IMR-90 (cell line): Measurements from ENCODE around the gene GIMAP4. TPM values are rescaled to one million over a fixed set of nuclear protein-coding genes. Genes with fewer than 3 reads are reported as not detected.

Source experiments
- ATAC-seq: fragments of 200-7000 bp; cut with Tn5 transposase; 2 replicates; pipeline ENCODE4 v1.9.1; 2020; ENCODE audit warnings: low read depth, mild to moderate bottlenecking, moderate library complexity
- BruUV-seq: library from RNA; stranded (reverse); fragments of 400-500 nt; replicated peaks from 2 replicates; lab custom pipeline; 2021; lab: Mats Ljungman, UMichigan
- CTCF ChIA-PET: fragments of 300-600 bp; formaldehyde crosslinking; extraction: SDS; loops from one replicate; lab custom pipeline; 2021; ENCODE audit warnings: antibody characterized with exemption; lab: Yijun Ruan, JAX
- POLR2A ChIA-PET: fragments of 300-600 bp; sonication (Branson Sonifier 250); formaldehyde crosslinking; loops from one replicate; lab custom pipeline; 2022; ENCODE audit warnings: antibody characterized with exemption; ENCODE audit not compliant: unreplicated experiment; lab: Charles Lee
- DNase-seq: peaks from one replicate; pipeline ENCODE4 v3.0.0; 2013
- H2AFZ ChIP-seq: replicated peaks from 2 replicates; pipeline ENCODE3; 2013; ENCODE audit warnings: low read length, mild to moderate bottlenecking; ENCODE audit not compliant: poor library complexity
- H2AK5ac ChIP-seq: 2 replicates; pipeline ENCODE4 v1.6.1; 2013; ENCODE audit warnings: low read depth, low read length, inconsistent platforms
- H2AK9ac ChIP-seq: replicated peaks from 2 replicates; pipeline ENCODE3; 2013; ENCODE audit warnings: mild to moderate bottlenecking, low read depth, low read length, moderate library complexity; ENCODE audit not compliant: poor library complexity
- H2BK120ac ChIP-seq: 2 replicates; pipeline ENCODE4 v1.6.1; 2013; ENCODE audit warnings: low read depth, low read length, inconsistent platforms
- H2BK15ac ChIP-seq: 3 replicates; pipeline ENCODE4 v1.6.1; 2013; ENCODE audit warnings: low read depth, low read length, inconsistent platforms
- H2BK20ac ChIP-seq: 2 replicates; pipeline ENCODE4 v1.6.1; 2013; ENCODE audit warnings: low read depth, mild to moderate bottlenecking, inconsistent platforms, low read length, moderate library complexity
- H2BK5ac ChIP-seq: 2 replicates; pipeline ENCODE4 v1.6.1; 2013; ENCODE audit warnings: mild to moderate bottlenecking, low read depth, low read length, inconsistent platforms; ENCODE audit not compliant: poor library complexity, severe bottlenecking
- H3K14ac ChIP-seq: replicated peaks from 2 replicates; pipeline ENCODE4 v1.6.1; 2013; ENCODE audit warnings: low read depth, low read length, inconsistent platforms
- H3K18ac ChIP-seq: 2 replicates; pipeline ENCODE4 v1.6.1; 2013; ENCODE audit warnings: low read depth, low read length, control low read depth
- H3K23ac ChIP-seq: 2 replicates; pipeline ENCODE4 v1.6.1; 2013; ENCODE audit warnings: low read depth, low read length, inconsistent platforms
- H3K27ac ChIP-seq: 2 replicates; pipeline ENCODE4 v1.5.1; 2013; ENCODE audit warnings: mild to moderate bottlenecking, control low read depth, low read length; ENCODE audit not compliant: insufficient read depth
- H3K27me3 ChIP-seq: 2 replicates; pipeline ENCODE4 v1.6.1; 2013; ENCODE audit warnings: low read length; ENCODE audit not compliant: control insufficient read depth, insufficient read depth
- H3K36me3 ChIP-seq: 2 replicates; pipeline ENCODE4 v1.6.1; 2013; ENCODE audit warnings: low read length, mixed read lengths; ENCODE audit not compliant: control insufficient read depth, insufficient read depth
- H3K4ac ChIP-seq: 2 replicates; pipeline ENCODE4 v1.6.1; 2013; ENCODE audit warnings: low read depth, low read length, inconsistent platforms
- H3K4me1 ChIP-seq: 2 replicates; pipeline ENCODE4 v1.6.1; 2013; ENCODE audit warnings: low read length, mixed read lengths; ENCODE audit not compliant: control insufficient read depth, insufficient read depth
- H3K4me2 ChIP-seq: 2 replicates; pipeline ENCODE4 v1.6.1; 2013; ENCODE audit warnings: low read depth, mild to moderate bottlenecking, control low read depth, low read length, moderate library complexity
- H3K4me3 ChIP-seq: 2 replicates; pipeline ENCODE4 v1.5.1; 2013; ENCODE audit warnings: low read depth, mild to moderate bottlenecking, control low read depth, low read length, moderate library complexity; ENCODE audit not compliant: insufficient read depth
- H3K56ac ChIP-seq: 2 replicates; pipeline ENCODE4 v1.6.1; 2013; ENCODE audit warnings: low read length, inconsistent platforms; ENCODE audit not compliant: insufficient read depth; ENCODE audit errors: extremely low read depth
- H3K79me1 ChIP-seq, 2 experiments: 2 replicates each; pipeline ENCODE4 v1.6.1; 2013; ENCODE audit warnings: low read length in 2 of 2, inconsistent platforms in 1 of 2, low read depth in 1 of 2
- H3K9ac ChIP-seq: 2 replicates; pipeline ENCODE4 v1.6.1; 2013; ENCODE audit warnings: low read depth, low read length, control low read depth
- H3K9me1 ChIP-seq: 2 replicates; pipeline ENCODE4 v1.6.1; 2013; ENCODE audit warnings: low read length, inconsistent platforms; ENCODE audit not compliant: insufficient read depth
- H3K9me3 ChIP-seq: 2 replicates; pipeline ENCODE4 v1.6.1; 2013; ENCODE audit warnings: low read length; ENCODE audit not compliant: control insufficient read depth, insufficient read depth
- H4K20me1 ChIP-seq: 2 replicates; pipeline ENCODE4 v1.6.1; 2013; ENCODE audit warnings: low read length, inconsistent platforms; ENCODE audit not compliant: insufficient read depth
- H4K5ac ChIP-seq: 2 replicates; pipeline ENCODE4 v1.6.1; 2013; ENCODE audit warnings: mild to moderate bottlenecking, low read depth, low read length, control low read depth
- H4K8ac ChIP-seq, 2 experiments: 2 replicates each; pipeline ENCODE4 v1.6.1; 2013; ENCODE audit warnings: low read depth in 2 of 2, low read length in 2 of 2, control low read depth in 1 of 2, inconsistent platforms in 1 of 2
- H4K91ac ChIP-seq: 2 replicates; pipeline ENCODE4 v1.6.1; 2013; ENCODE audit warnings: low read depth, low read length, inconsistent platforms; ENCODE audit not compliant: insufficient read depth
- BHLHE40 ChIP-seq: fragments of 150-350 bp; IDR thresholded peaks from 2 replicates; pipeline ENCODE4 v1.6.1; 2016; ENCODE audit warnings: mild to moderate bottlenecking, low read depth, low read length
- CHD1 ChIP-seq: IDR thresholded peaks from 2 replicates; pipeline ENCODE4 v1.6.1; 2012; ENCODE audit warnings: low read depth, low read length, improper control_type of control experiment
- CTCF ChIP-seq: conservative IDR thresholded peaks from 2 replicates; pipeline ENCODE4 v1.5.1; 2012; ENCODE audit warnings: mild to moderate bottlenecking, low read depth, low read length, improper control_type of control experiment
- FOS ChIP-seq: fragments of 150-350 bp; IDR thresholded peaks from 2 replicates; pipeline ENCODE4 v1.6.1; 2016; ENCODE audit warnings: low read depth, low read length
- MAFK ChIP-seq: IDR thresholded peaks from 2 replicates; pipeline ENCODE4 v1.6.1; 2012; ENCODE audit warnings: low read depth, low read length, improper control_type of control experiment
- MAZ ChIP-seq: IDR thresholded peaks from 2 replicates; pipeline ENCODE4 v1.6.1; 2012; ENCODE audit warnings: low read depth, mild to moderate bottlenecking, low read length, improper control_type of control experiment, moderate library complexity, borderline replicate concordance
- MXI1 ChIP-seq: IDR thresholded peaks from 2 replicates; pipeline ENCODE4 v1.6.1; 2012; ENCODE audit warnings: low read depth, mild to moderate bottlenecking, low read length, moderate library complexity, borderline replicate concordance
- dilution Hi-C: fragments of 300-500 bp; cut with HindIII; formaldehyde crosslinking; loops from one replicate; pipeline ENCODE4 v1.14.3; 2018; ENCODE audit warnings: low sequenced_read_pairs; ENCODE audit not compliant: unreplicated experiment
- in situ Hi-C: fragments of 300-500 bp; cut with MboI; formaldehyde crosslinking; loops from 3 replicates; pipeline ENCODE4 v1.14.3; 2019; ENCODE audit warnings: low sequenced_read_pairs, inconsistent platforms, mixed read lengths
- intact Hi-C: fragments of 100-400 bp; cut with micrococcal nuclease; formaldehyde crosslinking; loops from 2 replicates; pipeline ENCODE4 v1.10.0; 2022
- polyA plus RNA-seq, 3 experiments: library from polyadenylated mRNA; depleted of rRNA; stranded (reverse); fragments of >200 nt; gene quantifications; 2 replicates each; pipeline ENCODE4 v1.2.3, GENCODE V29; 2012; ENCODE audit warnings: low replicate concordance in 1 of 3
- total RNA-seq: library from RNA; depleted of rRNA; stranded (reverse); fragments of >200 nt; gene quantifications from 2 replicates; pipeline ENCODE4 v1.2.3, GENCODE V29; 2012

GIMAP4 gene
- total and polyA plus RNA-seq, 2 of the 4 experiments (the other 2 are of a cell fraction) = not detected

- no peaks in the 10 kb centered on the region for H3K79me1 ChIP-seq
- H3K56ac ChIP-seq = no peak overlapping the region
- no peak overlapping the region for H2BK15ac ChIP-seq
- H3K9ac ChIP-seq = no peak overlapping the region
- no peak overlapping the region for H3K4ac ChIP-seq
- no peak overlapping the region for H3K4me2 ChIP-seq
- no peaks in the 10 kb centered on the region for H3K4me1 ChIP-seq
- no peak overlapping the region for H3K18ac ChIP-seq
- POLR2A ChIA-PET = no interaction called here
- CTCF ChIA-PET = no interaction called here
- dilution Hi-C loops (no loop called here), intact Hi-C loops (no loop called here), in situ Hi-C loops (no loop called here)
- H4K5ac ChIP-seq = no peak overlapping the region
- no peak overlapping the region for H2AFZ ChIP-seq
- no peak overlapping the region for H3K27ac ChIP-seq
- H3K23ac ChIP-seq = no peak overlapping the region
- no peak for ATAC-seq
- no peak overlapping the region for H2BK20ac ChIP-seq
- no peak overlapping the region for H2AK9ac ChIP-seq
- no peaks in the 10 kb centered on the region for H4K20me1 ChIP-seq
- H3K27me3 ChIP-seq = no peaks in the 10 kb centered on the region
- BruUV-seq = no TSS peak
- no peaks in the 10 kb centered on the region for H3K9me1 ChIP-seq
- TF ChIP-seq FOS (no peak), MAZ (no peak), CHD1 (no peak), MAFK (no peak), CTCF (no peak), BHLHE40 (no peak), MXI1 (no peak)
- no peak overlapping the region for H2BK5ac ChIP-seq
- H3K4me3 ChIP-seq = no peak overlapping the region
- no peak overlapping the region for H4K91ac ChIP-seq
- H3K9me3 ChIP-seq = peaks cover 15% of the 10 kb centered on the region
- no peaks in the 10 kb centered on the region for H3K36me3 ChIP-seq
- no peak overlapping the region for H2BK120ac ChIP-seq
- no peak overlapping the region for H2AK5ac ChIP-seq
- no peak overlapping the region for H4K8ac ChIP-seq
- no peak for DNase-seq
- no peak overlapping the region for H3K14ac ChIP-seq
Observed at GRCh38 chr7:150553163-150553562, 14.0 kb upstream of the GIMAP4 start.
